ENCODE data around the gene SETD1B.

DNA sequence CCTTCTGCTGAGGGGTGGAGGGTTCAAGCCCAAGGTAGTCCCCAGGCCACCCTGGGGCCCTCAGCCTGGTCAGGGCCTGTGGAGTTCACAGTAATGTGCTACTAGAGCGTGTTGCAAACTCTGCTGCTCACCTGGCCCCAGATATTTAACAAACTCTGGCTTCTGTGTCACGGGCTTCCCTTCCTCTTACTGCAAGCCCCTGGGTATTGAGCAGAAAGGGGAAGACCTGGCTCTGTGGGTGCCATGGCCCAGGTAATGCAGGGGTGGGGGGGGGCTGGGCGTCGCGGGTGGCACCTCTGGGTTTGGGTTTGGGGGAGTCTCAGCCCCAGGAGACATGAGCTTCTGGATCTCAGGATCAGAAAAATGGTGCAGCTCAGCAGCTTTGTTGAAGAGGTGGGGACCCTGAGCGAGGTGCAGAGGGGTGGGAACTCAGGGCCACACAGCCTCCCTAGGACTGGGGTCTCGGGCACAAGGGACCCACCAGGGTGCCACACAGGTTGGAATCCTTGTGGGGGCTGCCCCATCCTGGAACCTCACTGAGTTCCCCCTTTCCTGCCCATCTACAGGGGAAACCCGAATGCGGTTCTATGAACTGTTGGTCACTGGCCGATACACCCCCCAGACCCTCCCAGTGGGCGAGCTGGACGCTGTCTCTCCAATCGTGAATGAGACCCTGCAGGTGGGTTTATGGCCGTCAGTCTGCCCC, 4.0 kb downstream of the SETD1B start:
- no peak for TF ChIP-seq CTCF (IDR thresholded peaks at IDR 0.05)
- TF ChIP-seq POLR2A (IDR thresholded peaks at IDR 0.05): no peak
- no peak for TF ChIP-seq POLR2AphosphoS5 (IDR thresholded peaks at IDR 0.05)
